GM23338 (cell line): ENCODE results near the gene CCN2.

Experiments used
- CREB1 ChIP-seq: fragments of 250-450 bp; sonication (Bioruptor Pico); IDR thresholded peaks from 2 replicates; pipeline ENCODE4 v1.5.0; 2020; ENCODE audit warnings: low read depth, mild to moderate bottlenecking, moderate library complexity
- EZH2 ChIP-seq: fragments of 200-600 bp; sonication (generic); IDR thresholded peaks from one replicate; pipeline ENCODE4 v1.8.0; 2017; ENCODE audit warnings: antibody characterized with exemption, mild to moderate bottlenecking, low read depth; ENCODE audit not compliant: unreplicated experiment
- EZH2phosphoT487 ChIP-seq: fragments of 200-600 bp; sonication (generic); IDR thresholded peaks from one replicate; pipeline ENCODE4 v1.8.1; 2018; ENCODE audit warnings: antibody characterized with exemption; ENCODE audit not compliant: unreplicated experiment
- JUNB ChIP-seq: IDR thresholded peaks from one replicate; pipeline ENCODE4 v1.6.1; 2016; ENCODE audit warnings: antibody characterized with exemption; ENCODE audit not compliant: unreplicated experiment
- NANOG ChIP-seq: IDR thresholded peaks from 2 replicates; pipeline ENCODE4 v1.6.1; 2016; ENCODE audit warnings: antibody characterized with exemption, borderline replicate concordance
- POLR2AphosphoS5 ChIP-seq: IDR thresholded peaks from 2 replicates; pipeline ENCODE4 v1.6.1; 2016; ENCODE audit warnings: antibody characterized with exemption, low read depth
- STAT1 ChIP-seq: IDR thresholded peaks from one replicate; pipeline ENCODE4 v1.6.1; 2016; ENCODE audit warnings: antibody characterized with exemption; ENCODE audit not compliant: unreplicated experiment
- ZNF114 ChIP-seq: fragments of 250-450 bp; sonication (Bioruptor Pico); IDR thresholded peaks from 2 replicates; pipeline ENCODE4 v1.5.0; 2020; ENCODE audit warnings: mild to moderate bottlenecking, moderate library complexity
- ZNF331 ChIP-seq: fragments of 250-450 bp; sonication (Bioruptor Pico); IDR thresholded peaks from 2 replicates; pipeline ENCODE4 v1.5.0; 2020; ENCODE audit warnings: low read depth, mild to moderate bottlenecking, moderate library complexity
- TF ChIP-seq, protein P1 (sequence below), 2 experiments: fragments of 200-600 bp in 1 of 2; sonication (generic) in 1 of 2; conservative IDR thresholded peaks; 2 replicates each; pipeline versions ENCODE4 v1.5.1 to v1.6.1; 2016 to 2017; ENCODE audit warnings: antibody characterized with exemption in 2 of 2, low read depth in 2 of 2, mild to moderate bottlenecking in 2 of 2, moderate library complexity in 1 of 2
- TF ChIP-seq, protein P2 (sequence below): IDR thresholded peaks from one replicate; pipeline ENCODE4 v1.6.1; 2018; ENCODE audit warnings: antibody characterized with exemption; ENCODE audit not compliant: unreplicated experiment
- TF ChIP-seq, protein P3 (sequence below): IDR thresholded peaks from 2 replicates; pipeline ENCODE4 v1.6.1; 2016; ENCODE audit warnings: antibody characterized with exemption
- TF ChIP-seq, protein P4 (sequence below): fragments of 250-450 bp; sonication (Bioruptor Pico); IDR thresholded peaks from 2 replicates; pipeline ENCODE4 v1.5.0; 2020; ENCODE audit warnings: mild to moderate bottlenecking, moderate library complexity

DNA sequence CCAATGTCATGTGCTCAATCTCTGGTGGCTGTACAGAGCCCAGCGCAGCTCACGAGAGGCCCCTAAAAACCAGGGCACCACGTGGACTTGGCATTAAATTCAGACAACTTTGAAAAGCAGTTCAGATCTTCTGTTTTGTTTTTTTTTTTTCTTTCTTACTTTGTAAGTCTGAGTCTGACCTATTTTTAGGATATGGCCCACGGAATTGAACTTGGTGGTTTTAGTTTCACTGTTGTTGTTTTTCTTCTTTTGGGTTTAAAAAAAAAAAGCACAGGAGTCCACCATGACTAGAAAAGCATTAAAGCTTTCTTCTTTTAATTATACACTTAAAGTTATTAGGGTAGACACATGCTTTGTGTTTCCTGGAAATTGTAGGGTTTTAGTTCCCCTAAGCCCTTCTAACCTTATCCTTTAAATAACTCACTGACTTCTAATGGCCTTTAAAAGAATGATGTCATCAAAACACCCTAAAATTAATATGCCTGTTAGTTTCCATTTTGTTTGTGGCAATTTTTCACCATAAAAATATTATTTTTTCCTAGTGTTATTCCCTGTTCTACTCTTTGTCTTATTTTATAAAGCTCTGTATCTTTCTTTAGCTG, 48.5 kb upstream of the CCN2 start:
- TF ChIP-seq, protein P1, sequence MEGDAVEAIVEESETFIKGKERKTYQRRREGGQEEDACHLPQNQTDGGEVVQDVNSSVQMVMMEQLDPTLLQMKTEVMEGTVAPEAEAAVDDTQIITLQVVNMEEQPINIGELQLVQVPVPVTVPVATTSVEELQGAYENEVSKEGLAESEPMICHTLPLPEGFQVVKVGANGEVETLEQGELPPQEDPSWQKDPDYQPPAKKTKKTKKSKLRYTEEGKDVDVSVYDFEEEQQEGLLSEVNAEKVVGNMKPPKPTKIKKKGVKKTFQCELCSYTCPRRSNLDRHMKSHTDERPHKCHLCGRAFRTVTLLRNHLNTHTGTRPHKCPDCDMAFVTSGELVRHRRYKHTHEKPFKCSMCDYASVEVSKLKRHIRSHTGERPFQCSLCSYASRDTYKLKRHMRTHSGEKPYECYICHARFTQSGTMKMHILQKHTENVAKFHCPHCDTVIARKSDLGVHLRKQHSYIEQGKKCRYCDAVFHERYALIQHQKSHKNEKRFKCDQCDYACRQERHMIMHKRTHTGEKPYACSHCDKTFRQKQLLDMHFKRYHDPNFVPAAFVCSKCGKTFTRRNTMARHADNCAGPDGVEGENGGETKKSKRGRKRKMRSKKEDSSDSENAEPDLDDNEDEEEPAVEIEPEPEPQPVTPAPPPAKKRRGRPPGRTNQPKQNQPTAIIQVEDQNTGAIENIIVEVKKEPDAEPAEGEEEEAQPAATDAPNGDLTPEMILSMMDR (conservative IDR thresholded peaks at IDR 0.05; ENCODE audit: low read depth in 2 of 2), result no peak
- TF ChIP-seq, protein P2, sequence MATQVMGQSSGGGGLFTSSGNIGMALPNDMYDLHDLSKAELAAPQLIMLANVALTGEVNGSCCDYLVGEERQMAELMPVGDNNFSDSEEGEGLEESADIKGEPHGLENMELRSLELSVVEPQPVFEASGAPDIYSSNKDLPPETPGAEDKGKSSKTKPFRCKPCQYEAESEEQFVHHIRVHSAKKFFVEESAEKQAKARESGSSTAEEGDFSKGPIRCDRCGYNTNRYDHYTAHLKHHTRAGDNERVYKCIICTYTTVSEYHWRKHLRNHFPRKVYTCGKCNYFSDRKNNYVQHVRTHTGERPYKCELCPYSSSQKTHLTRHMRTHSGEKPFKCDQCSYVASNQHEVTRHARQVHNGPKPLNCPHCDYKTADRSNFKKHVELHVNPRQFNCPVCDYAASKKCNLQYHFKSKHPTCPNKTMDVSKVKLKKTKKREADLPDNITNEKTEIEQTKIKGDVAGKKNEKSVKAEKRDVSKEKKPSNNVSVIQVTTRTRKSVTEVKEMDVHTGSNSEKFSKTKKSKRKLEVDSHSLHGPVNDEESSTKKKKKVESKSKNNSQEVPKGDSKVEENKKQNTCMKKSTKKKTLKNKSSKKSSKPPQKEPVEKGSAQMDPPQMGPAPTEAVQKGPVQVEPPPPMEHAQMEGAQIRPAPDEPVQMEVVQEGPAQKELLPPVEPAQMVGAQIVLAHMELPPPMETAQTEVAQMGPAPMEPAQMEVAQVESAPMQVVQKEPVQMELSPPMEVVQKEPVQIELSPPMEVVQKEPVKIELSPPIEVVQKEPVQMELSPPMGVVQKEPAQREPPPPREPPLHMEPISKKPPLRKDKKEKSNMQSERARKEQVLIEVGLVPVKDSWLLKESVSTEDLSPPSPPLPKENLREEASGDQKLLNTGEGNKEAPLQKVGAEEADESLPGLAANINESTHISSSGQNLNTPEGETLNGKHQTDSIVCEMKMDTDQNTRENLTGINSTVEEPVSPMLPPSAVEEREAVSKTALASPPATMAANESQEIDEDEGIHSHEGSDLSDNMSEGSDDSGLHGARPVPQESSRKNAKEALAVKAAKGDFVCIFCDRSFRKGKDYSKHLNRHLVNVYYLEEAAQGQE, result no peak
- TF ChIP-seq EZH2phosphoT487 (no peak), EZH2 (no peak), POLR2AphosphoS5 (no peak), JUNB (no peak), ZNF114 (CRISPR knock-in tag) (no peak), CREB1 (CRISPR knock-in tag) (no peak), NANOG (no peak), STAT1 (no peak), ZNF331 (CRISPR knock-in tag) (no peak)
- TF ChIP-seq, protein P3, sequence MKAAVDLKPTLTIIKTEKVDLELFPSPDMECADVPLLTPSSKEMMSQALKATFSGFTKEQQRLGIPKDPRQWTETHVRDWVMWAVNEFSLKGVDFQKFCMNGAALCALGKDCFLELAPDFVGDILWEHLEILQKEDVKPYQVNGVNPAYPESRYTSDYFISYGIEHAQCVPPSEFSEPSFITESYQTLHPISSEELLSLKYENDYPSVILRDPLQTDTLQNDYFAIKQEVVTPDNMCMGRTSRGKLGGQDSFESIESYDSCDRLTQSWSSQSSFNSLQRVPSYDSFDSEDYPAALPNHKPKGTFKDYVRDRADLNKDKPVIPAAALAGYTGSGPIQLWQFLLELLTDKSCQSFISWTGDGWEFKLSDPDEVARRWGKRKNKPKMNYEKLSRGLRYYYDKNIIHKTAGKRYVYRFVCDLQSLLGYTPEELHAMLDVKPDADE, result no peak
- TF ChIP-seq, protein P4, sequence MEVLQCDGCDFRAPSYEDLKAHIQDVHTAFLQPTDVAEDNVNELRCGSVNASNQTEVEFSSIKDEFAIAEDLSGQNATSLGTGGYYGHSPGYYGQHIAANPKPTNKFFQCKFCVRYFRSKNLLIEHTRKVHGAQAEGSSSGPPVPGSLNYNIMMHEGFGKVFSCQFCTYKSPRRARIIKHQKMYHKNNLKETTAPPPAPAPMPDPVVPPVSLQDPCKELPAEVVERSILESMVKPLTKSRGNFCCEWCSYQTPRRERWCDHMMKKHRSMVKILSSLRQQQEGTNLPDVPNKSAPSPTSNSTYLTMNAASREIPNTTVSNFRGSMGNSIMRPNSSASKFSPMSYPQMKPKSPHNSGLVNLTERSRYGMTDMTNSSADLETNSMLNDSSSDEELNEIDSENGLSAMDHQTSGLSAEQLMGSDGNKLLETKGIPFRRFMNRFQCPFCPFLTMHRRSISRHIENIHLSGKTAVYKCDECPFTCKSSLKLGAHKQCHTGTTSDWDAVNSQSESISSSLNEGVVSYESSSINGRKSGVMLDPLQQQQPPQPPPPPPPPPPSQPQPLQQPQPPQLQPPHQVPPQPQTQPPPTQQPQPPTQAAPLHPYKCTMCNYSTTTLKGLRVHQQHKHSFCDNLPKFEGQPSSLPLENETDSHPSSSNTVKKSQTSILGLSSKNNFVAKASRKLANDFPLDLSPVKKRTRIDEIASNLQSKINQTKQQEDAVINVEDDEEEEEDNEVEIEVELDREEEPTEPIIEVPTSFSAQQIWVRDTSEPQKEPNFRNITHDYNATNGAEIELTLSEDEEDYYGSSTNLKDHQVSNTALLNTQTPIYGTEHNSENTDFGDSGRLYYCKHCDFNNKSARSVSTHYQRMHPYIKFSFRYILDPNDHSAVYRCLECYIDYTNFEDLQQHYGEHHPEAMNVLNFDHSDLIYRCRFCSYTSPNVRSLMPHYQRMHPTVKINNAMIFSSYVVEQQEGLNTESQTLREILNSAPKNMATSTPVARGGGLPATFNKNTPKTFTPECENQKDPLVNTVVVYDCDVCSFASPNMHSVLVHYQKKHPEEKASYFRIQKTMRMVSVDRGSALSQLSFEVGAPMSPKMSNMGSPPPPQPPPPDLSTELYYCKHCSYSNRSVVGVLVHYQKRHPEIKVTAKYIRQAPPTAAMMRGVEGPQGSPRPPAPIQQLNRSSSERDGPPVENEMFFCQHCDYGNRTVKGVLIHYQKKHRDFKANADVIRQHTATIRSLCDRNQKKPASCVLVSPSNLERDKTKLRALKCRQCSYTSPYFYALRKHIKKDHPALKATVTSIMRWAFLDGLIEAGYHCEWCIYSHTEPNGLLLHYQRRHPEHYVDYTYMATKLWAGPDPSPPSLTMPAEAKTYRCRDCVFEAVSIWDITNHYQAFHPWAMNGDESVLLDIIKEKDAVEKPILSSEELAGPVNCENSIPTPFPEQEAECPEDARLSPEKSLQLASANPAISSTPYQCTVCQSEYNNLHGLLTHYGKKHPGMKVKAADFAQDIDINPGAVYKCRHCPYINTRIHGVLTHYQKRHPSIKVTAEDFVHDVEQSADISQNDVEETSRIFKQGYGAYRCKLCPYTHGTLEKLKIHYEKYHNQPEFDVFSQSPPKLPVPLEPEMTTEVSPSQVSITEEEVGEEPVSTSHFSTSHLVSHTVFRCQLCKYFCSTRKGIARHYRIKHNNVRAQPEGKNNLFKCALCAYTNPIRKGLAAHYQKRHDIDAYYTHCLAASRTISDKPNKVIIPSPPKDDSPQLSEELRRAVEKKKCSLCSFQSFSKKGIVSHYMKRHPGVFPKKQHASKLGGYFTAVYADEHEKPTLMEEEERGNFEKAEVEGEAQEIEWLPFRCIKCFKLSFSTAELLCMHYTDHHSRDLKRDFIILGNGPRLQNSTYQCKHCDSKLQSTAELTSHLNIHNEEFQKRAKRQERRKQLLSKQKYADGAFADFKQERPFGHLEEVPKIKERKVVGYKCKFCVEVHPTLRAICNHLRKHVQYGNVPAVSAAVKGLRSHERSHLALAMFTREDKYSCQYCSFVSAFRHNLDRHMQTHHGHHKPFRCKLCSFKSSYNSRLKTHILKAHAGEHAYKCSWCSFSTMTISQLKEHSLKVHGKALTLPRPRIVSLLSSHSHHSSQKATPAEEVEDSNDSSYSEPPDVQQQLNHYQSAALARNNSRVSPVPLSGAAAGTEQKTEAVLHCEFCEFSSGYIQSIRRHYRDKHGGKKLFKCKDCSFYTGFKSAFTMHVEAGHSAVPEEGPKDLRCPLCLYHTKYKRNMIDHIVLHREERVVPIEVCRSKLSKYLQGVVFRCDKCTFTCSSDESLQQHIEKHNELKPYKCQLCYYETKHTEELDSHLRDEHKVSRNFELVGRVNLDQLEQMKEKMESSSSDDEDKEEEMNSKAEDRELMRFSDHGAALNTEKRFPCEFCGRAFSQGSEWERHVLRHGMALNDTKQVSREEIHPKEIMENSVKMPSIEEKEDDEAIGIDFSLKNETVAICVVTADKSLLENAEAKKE (CRISPR knock-in tag), result no peak
